ENCODE measurements around the gene ATP5PB. TPM values are rescaled to one million over a fixed set of nuclear protein-coding genes. Genes with fewer than 3 reads are reported as not detected.

Gene ATP5PB
- total RNA-seq, 1 experiment from 2014 or later: 194 TPM

GRCh38 chr1:111503585-111504060 is 54.4 kb downstream of the ATP5PB start, which contains the start of the genes ADORA3 and TMIGD3:
Gene ADORA3 (minus strand): TSS chr1:111503633. CDS start chr1:111503354, 279 bp downstream.
Gene TMIGD3 (minus strand): TSS chr1:111503633. CDS start chr1:111503354, 279 bp downstream.
- no TSS peak for BruUV-seq (replicated peaks)
- no peak for TF ChIP-seq CTCF (IDR thresholded peaks at IDR 0.05; ENCODE audit: insufficient read depth in 1 of 2, low read depth in 1 of 2, low read length in 1 of 2, severe bottlenecking in 1 of 2, unreplicated experiment in 1 of 2)
- Mint-ChIP-seq H3K9me3 (ENCODE audit: unreplicated experiment) (no peaks in the 10 kb centered on the region), H3K4me1 (ENCODE audit: low read depth, unreplicated experiment) (peaks cover 13% of the 10 kb centered on the region), H3K27me3 (ENCODE audit: insufficient read depth, unreplicated experiment) (no peaks in the 10 kb centered on the region), H3K27ac (ENCODE audit: unreplicated experiment) (no peak within 1 kb of the TSS), H3K36me3 (ENCODE audit: insufficient read depth, unreplicated experiment) (no peaks in the 10 kb centered on the region), H3K4me3 (ENCODE audit: unreplicated experiment) (no peak within 1 kb of the TSS)
- Histone ChIP-seq H3K36me3 (ENCODE audit: control insufficient read depth, insufficient read depth, low read length) (no peaks in the 10 kb centered on the region), H3K9me3 (no peaks in the 10 kb centered on the region), H3K27me3 (replicated peaks; ENCODE audit: control insufficient read depth, insufficient read depth, low read length) (no peaks in the 10 kb centered on the region), H3K4me1 (peaks cover 12% of the 10 kb centered on the region), H3K4me3 (ENCODE audit: low read depth, low read length) (no peak within 1 kb of the TSS)
- CTCF ChIA-PET: no interaction called here
- DNase-seq: no peak
- POLR2A ChIA-PET: no interaction called here
- intact Hi-C loops (cut with micrococcal nuclease; ENCODE audit: unreplicated experiment): no loop called here

- Mint-ChIP-seq H3K27ac (ENCODE audit: unreplicated experiment) (no peak overlapping the region), H3K4me1 (ENCODE audit: low read depth, unreplicated experiment) (peaks cover 13% of the 10 kb centered on the region), H3K4me3 (ENCODE audit: unreplicated experiment) (no peak overlapping the region), H3K9me3 (ENCODE audit: unreplicated experiment) (no peaks in the 10 kb centered on the region), H3K36me3 (ENCODE audit: insufficient read depth, unreplicated experiment) (no peaks in the 10 kb centered on the region), H3K27me3 (ENCODE audit: insufficient read depth, unreplicated experiment) (no peaks in the 10 kb centered on the region)
- no peak overlapping the region for H3K4me3 ChIP-seq (ENCODE audit: low read depth, low read length)
- no peak for DNase-seq
- ChIA-PET POLR2A (no interaction called here), CTCF (no interaction called here)
- intact Hi-C loops (cut with micrococcal nuclease; ENCODE audit: unreplicated experiment): no loop called here
- no peaks in the 10 kb centered on the region for H3K9me3 ChIP-seq
- no TSS peak for BruUV-seq (replicated peaks)
- H3K27me3 ChIP-seq (replicated peaks; ENCODE audit: control insufficient read depth, insufficient read depth, low read length): no peaks in the 10 kb centered on the region
- peaks cover 16% of the 10 kb centered on the region for H3K4me1 ChIP-seq
- no peaks in the 10 kb centered on the region for H3K36me3 ChIP-seq (ENCODE audit: control insufficient read depth, insufficient read depth, low read length)
- no peak for TF ChIP-seq CTCF (IDR thresholded peaks at IDR 0.05; ENCODE audit: insufficient read depth in 1 of 2, low read depth in 1 of 2, low read length in 1 of 2, severe bottlenecking in 1 of 2, unreplicated experiment in 1 of 2)
These were observed 54.8 kb downstream of the ATP5PB start for GRCh38 chr1:111504097-111504496.

GRCh38 chr1:111505641-111506119 is 56.4 kb downstream of the ATP5PB start:
- ChIA-PET CTCF (no interaction called here), POLR2A (no interaction called here)
- no peak overlapping the region for H3K4me3 ChIP-seq (ENCODE audit: low read depth, low read length)
- Mint-ChIP-seq H3K4me1 (ENCODE audit: low read depth, unreplicated experiment) (peaks cover 13% of the 10 kb centered on the region), H3K36me3 (ENCODE audit: insufficient read depth, unreplicated experiment) (no peaks in the 10 kb centered on the region), H3K27ac (ENCODE audit: unreplicated experiment) (no peak overlapping the region), H3K4me3 (ENCODE audit: unreplicated experiment) (no peak overlapping the region), H3K9me3 (ENCODE audit: unreplicated experiment) (no peaks in the 10 kb centered on the region), H3K27me3 (ENCODE audit: insufficient read depth, unreplicated experiment) (no peaks in the 10 kb centered on the region)
- H3K36me3 ChIP-seq (ENCODE audit: control insufficient read depth, insufficient read depth, low read length): no peaks in the 10 kb centered on the region
- H3K4me1 ChIP-seq: peaks cover 23% of the 10 kb centered on the region
- no TSS peak for BruUV-seq (replicated peaks)
- intact Hi-C loops (cut with micrococcal nuclease; ENCODE audit: unreplicated experiment): loop anchor here (5.0 kb wide), 2 partner anchors 62 to 252 kb away; partner anchors contain the start of gene DDX20
- DNase-seq: no peak
- no peaks in the 10 kb centered on the region for H3K9me3 ChIP-seq
- no peak for TF ChIP-seq CTCF (IDR thresholded peaks at IDR 0.05; ENCODE audit: insufficient read depth in 1 of 2, low read depth in 1 of 2, low read length in 1 of 2, severe bottlenecking in 1 of 2, unreplicated experiment in 1 of 2)
- H3K27me3 ChIP-seq (replicated peaks; ENCODE audit: control insufficient read depth, insufficient read depth, low read length): no peaks in the 10 kb centered on the region

Data from Caco-2 (cell line).